HuH-7.5 (cell line): ENCODE data around the gene PDRG1.
"Not testable (repeated sequence)": the region's sequence is repeated elsewhere in the genome, so short reads cannot be mapped to it uniquely, and the experiment has no call there.

Experiments
- DNase-seq: peaks from one replicate; pipeline ENCODE4 v3.0.0; 2011; ENCODE audit warnings: low spot score

The PDRG1 gene

DNA sequence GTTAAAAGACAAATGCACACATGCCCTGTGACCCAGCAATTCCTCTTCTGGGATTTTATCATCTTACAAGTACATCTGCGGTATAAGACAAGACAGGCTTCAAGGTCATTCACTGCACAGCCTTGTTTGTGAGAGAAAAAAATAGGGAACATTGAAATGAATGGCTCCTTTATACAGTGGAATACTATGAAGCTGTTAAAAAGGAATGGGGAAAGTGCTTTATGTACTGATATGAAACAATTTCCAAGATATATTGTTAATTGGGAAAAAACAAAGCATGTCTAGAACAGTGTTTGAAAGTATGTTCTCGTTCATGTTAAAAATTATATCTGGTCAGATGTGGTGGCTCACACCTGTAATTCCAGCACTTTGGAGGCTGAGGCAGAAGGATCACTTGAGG, 25.4 kb downstream of the PDRG1 start:
- no peak for DNase-seq

DNA sequence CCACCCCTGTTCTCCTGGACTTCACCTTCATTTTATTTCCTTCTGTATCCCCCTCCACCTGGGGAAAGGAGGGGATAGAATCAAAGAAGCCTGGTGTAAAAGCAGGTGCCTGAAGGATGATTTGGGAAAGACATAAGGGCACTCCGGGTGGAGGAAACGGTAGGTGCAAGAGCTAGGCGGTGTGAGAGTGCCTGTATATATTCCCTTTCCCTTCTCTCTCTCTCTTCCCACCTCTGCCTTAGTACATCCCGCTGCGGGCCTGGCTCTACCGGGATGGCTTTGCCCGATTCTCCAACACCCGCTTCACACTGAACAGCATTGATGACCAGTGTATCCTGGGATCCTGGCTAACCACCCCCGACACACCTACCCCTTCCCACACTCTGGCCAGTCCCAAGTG, 26.2 kb downstream of the PDRG1 start:
- DNase-seq, result no peak

DNA sequence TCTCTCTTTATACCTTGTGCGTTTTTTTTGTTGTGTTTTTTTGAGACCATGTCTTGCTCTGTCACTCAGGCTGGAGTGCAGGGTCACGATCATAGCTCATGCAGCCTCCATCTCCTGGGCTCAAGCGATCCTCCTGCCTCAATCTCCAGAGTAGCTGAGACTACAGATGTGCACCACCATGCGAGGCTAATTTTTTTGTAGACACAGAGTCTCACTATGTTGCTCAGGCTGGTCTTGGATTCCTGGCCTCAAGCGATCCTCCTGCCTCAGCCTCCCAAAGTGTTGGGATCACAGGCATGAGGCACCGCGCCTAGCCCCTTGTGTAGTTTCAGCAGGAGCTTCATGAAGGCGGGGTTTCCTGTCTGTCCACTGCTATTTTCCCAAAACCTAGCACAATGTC, 27.3 kb downstream of the PDRG1 start:
- DNase-seq, result no peak

DNA sequence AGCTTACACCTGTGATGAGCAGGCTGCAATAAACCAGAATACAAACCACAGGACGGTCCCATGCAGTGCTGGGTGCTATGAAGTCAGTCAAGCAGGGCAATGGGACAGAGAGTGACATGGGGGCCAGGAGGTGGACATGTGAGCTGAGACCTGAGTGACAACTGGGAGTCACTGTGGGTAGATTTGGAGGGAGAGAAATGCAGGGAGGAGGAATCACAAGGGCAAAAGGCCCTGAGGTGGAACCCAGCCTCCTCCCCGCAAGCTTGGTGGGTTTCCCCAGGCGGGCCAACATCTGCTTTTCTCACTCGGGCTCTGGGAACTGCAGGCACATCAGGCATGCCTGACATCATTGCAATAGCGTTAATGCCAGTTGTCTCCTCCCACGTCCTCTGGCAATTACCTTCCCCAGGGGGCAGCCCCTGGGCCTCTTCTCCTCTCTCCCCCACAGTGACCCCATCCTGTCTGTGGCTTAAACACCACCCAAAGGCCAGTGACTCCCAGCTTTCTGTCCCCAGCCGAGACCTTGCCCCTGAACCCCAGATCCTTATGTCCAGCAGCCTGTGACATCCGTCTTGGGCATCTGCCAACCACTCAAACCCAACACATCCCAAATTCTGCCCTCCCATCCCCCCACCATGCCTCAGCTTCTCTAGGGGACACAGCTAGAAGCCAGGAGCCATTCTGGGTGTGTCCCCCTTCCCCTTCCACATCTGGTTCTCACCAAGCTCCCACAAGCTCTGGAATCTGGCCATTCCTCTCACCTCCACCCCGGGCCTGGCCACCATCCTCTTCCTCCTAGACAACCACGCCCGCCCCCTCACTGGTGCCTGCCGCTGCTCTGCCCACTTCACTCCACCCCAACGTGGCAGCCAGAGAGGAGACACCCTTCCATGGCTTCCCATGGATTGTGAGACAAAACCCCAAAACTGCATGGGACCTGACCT, 28.2 kb downstream of the PDRG1 start:
- DNase-seq, result no peak

DNA sequence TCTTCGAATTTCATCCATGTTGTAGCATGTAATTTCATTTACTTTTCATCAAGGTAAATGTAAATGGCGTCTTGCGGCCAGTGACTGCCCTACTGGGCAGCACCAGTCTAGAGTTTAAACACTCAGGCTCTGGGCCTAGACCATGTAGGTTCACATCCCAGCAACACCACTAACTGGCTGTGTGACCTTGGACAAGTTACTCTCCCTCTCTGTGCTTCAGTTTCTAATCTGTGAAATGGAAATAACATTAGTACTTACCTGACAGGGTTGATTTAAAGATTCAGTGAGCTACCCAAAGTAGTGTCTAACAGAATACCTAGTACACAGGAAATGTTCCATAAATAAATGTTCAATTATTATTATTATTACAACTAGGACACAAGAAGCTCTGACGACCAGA, 29.3 kb downstream of the PDRG1 start:
- DNase-seq, result no peak

DNA sequence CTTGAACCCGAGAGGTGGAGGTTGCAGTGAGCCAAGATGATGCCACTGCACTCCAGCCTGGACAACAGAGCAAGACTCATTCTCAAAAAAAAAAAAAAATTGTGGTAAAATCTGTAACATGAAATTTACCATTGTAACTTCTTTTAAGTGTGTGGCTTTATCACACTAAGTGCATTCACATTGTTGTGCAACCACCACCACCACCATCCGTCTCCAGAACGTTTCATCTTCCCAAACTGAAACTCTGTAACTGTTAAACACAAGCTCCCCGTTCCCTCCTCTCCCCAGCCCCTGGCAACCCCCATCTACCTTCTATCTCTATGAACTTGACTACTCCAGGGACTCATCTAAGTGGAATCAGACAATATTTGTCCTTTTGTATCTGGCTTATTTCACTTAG, 29.7 kb downstream of the PDRG1 start:
- DNase-seq, result no peak

DNA sequence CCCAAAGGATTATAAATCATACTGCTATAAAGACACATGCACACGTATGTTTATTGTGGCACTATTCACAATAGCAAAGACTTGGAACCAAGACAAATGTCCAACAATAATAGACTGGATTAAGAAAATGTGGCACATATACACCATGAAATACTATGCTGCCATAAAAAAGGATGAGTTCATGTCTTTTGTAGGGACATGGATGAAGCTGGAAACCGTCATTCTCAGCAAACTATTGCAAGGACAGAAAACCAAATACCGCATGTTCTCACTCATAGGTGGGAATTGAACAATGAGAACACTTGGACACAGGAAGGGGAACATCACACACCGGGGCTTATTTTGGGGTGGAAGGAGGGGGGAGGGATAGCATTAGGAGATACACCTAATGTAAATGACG, 30.4 kb downstream of the PDRG1 start:
- DNase-seq, result not testable (repeated sequence)

DNA sequence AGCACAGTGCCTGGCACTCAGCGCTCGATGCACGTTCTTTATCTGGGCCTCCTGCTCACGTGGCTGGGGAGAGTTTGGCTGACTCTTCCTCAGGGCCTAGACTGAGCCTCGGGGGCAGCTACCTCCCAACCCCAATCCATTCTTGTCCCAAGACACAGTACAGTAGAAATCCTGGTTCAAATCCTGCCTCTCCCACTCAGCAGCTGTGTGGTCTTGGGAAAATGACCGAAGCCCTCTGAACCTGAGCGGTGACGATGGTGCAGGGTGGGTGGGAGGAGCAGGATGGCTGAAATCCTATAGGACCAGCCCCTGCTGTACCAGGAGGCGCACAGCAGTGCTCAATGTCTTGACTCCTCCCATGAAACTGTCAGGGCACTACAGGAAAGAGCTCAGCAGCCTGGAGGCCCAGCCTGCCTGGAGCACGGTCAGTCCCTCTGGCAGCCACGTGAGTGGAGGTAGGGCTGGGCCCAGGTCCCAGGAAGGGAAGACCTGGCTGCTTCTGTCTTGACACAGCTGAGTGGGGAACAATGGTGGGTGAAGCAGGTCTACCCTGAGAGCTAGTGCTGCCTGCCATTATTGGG, 31.5 kb downstream of the PDRG1 start:
- no peak for DNase-seq

DNA sequence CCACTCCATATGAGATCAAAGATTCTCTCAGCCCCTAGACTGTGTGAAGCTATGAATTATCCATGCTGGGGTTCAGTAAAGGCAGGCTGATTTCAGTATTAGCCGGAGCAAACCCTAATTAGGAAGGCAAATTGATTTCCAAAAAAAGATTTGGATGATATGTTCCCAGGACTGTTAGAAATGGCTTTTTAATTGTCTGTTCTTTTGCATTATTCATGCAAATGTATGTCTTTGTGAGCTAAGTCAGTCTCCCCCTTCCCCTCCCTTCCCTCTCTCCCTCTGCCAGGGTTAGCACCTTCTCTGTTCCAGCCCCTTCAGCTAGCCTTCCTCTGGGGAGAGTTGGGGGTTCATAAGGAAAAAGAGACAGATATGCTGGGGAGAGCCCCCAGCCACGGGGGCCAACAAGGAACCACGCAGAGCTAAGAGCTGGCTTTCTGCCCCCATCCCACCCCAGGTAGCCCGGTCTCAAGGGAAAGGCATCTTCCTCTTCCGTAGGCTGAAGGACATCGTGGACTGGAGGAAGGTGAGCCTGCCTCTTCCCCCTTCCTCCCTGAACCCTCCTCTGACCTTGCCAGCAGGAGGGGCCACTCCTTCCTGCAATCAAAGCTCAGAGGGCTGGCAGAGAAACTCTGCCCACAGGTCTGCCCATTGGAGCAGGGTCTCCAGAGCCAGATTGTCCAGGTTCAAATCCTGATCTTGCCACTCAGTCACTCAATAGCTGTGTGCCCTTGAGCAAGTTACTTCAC, 32.3 kb downstream of the PDRG1 start:
- no peak for DNase-seq

DNA sequence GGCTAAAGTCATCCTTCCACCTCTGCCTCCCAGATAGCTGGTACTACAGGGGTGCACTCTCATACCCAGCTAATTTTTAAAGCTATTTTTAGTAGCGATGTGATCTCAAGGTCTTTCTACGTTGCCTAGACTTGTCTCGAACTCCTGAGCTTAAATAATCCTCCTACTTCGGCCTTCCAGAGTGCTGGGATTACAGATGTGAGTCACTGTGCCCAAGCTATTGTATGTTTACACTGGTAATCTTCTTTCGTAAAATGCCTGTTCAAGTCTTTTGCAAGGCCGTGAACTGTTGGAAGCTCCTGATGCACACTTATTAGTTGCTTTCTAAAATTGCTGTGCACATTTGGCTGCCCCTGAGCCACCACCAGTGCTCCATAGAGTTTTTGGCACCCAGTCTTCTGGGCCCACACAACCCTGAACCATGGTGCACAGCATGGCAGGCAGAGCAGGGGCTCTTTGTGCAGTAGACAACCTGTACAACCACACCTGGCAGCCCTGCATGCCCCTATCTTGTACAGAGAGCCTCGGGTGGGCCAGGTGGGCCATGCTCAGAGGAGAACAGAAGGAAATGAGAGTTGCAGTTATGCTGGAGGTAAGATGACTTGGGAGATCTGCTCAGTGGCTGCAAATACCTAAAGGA, 33.3 kb downstream of the PDRG1 start:
- DNase-seq, result no peak

DNA sequence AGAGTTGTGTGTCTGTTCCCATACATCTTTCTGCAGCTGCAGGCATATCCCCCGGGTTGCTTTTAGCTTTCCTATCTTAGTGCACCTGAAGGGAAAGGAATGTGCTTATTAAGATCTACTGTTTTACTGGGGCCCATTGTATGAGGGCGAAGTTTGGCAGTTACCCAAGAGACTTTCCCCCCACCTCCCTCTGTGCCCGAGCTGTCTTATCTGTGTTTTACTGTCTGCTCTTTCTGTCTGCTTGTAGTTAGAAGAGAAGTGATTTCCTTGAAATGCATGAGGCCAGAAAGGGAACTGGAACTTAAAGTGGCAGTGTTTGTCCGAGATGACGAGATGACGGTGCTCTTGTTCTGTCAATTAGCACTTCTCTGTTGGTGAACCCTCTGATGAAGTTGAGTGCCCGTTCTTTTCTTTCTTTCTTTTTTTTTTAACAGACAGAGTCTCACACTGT, 33.9 kb downstream of the PDRG1 start:
- DNase-seq, result not testable (repeated sequence)

DNA sequence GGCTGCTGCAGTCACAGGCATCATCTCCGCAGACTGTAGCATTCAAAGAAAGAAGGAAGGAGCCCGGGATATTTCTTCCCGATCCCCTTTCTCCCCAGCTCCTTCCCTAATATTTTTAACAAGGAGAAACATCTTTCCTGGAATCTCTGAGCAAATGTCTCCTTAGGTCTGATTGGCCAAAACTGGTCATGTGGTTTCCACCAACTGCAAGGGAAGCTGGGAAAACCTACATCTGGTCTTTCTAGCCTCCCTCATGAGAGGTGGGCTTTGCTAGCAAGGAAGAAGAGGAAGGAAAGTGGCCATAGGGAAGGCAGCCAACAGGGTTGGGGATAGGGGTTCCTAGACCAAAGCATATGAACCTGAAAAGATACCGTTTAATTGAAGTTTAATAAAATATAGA, 35.1 kb downstream of the PDRG1 start:
- DNase-seq, result no peak

DNA sequence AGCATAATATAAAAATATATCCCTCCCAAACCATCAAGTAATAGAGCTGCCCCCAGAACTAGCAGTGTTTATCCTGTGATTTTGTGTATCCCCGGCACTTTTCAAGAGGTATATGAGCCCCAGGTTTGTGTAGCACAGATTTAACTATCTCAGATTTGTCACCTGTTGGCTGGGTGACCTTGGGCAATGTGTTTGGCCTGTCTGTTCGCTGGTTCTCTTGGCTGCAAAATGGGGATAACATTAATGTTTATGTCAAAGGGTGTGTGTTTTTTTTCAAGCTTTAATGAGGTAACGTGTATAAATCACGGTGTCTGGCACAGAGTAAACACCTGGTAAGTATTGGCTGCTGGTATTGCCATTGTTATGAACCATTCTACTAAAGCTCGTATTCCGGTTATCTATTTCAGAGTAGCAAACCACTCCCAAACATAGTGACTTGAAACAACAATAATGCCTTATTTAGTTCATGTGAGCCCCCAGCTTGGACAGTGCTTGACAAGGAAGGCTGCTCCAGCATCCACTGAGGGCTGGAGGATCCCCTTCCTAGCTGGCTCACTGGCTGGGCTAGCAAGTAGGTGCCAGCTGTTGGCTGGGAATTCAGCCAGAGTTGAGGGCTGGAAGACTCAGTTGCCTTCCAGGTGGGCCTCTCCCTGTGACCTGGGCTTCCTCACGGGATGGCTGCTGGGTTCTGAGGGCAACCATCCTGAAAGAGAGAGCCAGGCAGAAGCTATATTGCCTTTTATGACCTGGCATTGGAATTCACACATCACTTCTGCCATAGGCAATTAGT, 36.2 kb downstream of the PDRG1 start:
- DNase-seq, result no peak

DNA sequence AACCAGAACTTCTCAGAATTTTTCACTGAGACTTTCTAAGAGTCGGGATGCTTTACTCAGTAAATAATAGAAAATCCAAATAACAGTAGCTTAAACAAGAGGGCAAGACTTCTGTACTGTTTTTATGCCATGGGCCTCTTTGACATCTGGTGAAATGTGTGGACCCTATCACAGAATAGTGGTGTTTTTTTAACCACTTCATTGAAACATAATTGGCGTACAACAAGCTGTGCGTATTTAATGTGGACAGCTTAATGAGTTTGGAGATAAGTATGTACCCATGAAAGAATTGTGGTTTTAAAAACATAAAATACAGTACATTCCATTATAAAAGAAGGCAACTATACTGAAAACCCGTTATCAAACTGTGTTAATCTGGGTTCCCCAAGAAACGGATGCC, 37.7 kb downstream of the PDRG1 start:
- DNase-seq, result no peak

DNA sequence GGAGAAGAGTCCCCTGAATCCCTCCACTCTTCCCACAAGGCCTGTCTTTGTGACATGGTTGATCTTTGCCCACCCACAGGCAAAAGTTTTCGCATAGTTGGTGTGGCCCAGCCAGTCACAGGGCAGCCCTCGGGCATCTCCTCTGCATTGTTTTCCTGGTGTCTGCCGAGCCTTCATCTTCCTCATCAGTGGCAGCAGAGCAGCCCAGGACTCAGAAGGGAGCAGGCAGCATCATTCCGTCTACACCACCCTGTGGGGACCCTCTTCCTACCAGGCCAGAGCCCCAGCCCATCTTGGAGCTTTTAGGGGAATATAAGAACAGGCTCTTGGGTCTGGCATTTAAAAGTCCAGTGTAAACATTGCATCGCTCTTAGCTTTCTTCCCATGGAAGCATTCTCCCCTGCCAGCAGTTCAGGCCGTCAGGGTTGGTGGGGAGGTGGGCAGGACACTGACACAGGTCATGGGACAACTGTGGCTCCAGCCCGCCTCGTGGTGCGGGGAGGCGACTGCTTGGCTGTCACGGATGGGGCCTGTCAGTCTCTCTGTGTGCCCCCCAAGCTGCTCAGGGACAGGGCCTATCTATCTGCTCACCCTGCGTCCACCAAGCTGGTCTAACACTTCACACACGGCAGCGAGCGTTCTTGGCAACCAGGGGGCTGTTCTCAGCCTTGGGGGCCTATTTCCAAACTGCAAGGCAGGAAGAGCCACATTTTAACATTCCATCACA, 38.3 kb downstream of the PDRG1 start:
- DNase-seq, result no peak

DNA sequence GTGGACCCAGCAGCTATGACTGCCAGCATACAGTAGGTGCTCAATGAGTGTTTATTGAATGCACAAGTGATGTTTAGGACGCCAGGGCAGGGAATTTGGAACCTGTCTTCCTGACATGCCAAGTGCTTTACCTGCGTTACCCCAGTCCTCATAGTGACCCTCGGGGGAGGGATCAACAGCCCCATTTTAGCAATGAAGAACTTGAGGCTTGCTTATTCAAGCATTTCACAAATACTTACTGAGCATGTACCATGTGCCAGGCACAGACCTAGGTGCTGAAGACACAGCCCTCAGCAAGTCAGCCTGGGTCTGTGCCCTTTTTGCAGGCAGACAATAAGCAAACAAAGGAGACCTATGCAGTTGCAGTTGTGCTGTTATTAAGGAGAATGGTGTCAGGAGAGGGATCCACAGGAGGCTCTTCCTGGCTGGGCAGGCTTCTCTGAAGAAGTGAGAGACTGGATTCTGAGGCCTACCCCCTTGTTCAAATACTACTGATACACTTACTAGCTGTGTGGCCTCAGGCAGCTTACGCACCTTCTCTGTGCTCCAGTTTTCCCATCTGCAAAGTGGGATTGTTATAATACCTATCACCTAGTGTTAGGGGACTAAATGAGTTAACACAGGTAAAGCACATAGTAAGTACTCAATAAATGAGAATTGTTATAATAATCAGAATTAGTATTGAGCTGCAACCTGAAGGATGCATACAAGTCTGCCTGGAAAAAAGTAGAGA, 41.6 kb downstream of the PDRG1 start:
- DNase-seq, result no peak

DNA sequence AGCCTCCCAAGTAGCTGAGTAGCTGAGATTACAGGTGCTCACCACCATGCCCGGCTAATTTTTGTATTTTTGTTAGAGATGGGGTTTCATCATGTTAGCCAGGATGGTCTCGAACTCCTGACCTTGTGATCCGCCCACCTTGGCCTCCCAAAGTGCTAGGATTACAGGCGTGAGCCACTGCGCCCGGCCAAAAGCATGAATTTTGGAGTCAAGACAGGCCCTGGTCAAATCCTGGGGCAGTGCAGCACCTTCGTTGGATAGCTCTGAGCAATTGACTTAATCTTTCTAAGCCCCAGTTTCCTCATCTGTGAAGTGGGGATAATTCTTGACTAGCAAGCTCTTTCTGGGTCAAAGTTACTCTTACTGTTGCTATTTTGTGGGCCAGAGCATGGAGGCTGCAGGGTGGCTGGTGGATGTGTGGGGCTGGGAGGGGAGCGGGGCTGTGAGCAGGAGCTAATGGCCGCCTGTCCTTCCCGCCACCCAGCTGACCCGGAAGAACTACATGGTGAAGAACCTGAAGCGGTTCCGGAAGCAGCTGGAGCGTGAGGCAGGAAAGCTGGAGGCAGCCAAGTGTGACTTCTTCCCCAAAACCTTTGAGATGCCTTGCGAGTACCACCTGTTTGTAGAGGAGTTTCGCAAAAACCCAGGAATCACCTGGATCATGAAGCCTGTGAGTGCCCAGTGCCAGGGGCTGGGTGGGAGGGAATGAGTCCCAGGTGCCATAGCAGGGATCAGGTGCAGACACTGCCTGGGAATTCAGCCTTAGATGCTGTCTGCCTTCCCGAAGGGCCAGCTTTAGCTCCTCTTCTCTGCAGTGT, 42.4 kb downstream of the PDRG1 start:
- no peak for DNase-seq

DNA sequence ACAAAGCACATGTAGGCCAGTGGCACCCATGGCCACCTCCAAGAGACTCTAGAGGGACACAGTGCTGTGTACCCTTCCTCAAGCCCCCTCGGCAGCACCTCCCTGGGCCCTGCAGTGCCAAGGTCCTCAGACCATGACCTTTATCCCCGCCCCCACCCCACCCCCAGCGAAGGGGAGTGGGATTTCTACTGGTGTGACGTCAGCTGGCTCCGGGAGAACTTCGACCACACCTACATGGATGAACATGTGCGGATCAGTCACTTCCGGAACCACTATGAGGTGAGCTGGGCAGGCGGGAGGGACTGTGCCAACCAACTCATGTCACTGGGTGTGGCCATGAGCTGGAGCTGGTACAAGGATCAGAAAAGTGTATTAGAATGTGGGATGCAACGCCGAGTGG, 43.4 kb downstream of the PDRG1 start:
- no peak for DNase-seq

DNA sequence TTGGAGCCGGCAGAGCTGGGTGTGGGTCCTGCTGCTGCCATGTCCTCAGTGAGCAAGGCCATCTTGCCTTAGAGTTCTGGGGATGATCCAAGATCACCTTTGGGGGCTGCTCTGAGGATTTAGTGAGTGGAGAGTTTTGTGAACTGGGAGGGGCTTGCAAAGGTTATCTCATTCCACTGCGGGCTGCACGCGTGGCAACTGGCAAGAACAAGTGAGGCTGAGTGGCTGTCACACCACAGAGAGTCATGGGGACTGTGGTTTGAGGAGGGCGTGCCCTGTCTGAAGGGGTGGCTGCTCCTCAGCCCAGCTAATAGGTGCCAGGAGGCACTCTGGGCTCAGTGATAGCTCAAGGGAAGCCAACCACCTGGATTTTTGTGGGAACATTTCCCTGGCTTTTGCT, 43.8 kb downstream of the PDRG1 start:
- DNase-seq, result no peak
